GM21381 (cell line): Measurements from ENCODE around the gene KPNA6.

ENCODE experiments used
- ATAC-seq: cut with Tn5 transposase; IDR thresholded peaks from one replicate; pipeline ENCODE4 v1.9.1; 2021; ENCODE audit warnings: mild to moderate bottlenecking, moderate library complexity; ENCODE audit not compliant: unreplicated experiment

The KPNA6 gene

DNA sequence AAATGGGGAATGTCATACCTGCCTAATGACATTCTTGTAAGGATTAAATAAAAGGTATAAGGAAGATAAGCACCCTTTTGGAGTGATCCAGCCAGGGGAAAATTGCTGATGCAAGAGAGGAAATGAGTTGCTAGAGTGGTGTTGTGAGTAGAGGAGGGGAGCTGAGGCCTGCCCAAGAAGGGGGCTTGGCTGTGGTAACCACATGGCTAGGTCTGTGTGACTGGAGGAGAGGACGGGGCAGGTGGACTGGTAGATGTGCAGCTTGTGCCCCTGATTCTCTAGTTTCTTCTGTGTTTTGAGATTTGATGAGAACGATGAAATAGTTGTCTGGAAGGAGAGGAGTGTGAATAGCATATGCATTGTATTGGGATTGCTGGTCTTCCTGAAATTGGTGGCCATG is 78.2 kb downstream of the KPNA6 start:
- no peak for ATAC-seq

DNA sequence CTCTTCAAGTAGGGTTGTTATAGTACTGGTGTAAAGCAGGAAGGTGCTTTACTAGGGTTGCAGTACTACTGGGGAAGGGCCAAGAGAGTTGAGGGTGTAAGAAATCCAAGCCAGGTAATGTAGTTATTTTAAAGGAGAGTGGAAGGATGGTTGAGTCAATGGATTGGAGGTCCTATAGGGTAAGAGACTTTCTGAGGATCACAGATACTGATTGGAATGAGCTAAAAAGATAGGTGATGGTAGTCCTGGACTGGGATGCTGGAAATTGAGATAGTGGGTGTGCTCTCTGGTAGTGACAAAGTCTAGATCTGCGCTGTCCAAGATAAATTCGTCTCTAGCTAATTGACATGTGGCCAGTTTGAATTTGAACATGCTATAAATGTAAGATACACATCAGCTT is 78.6 kb downstream of the KPNA6 start:
- ATAC-seq: no peak

DNA sequence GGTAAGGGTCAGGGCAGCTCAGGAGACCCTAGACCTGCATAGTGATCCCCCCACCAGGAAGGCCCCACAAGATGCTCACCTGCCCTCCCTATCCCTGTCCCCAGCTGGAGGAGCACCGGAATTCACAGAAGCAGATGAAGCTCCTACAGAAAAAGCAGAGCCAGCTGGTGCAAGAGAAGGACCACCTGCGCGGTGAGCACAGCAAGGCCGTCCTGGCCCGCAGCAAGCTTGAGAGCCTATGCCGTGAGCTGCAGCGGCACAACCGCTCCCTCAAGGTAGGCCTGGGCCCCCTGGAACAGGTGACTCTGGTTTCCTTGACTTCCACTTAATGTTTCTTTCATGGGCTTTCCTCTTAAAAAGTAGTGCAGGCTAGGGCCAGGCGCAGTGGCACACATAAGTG is 80.0 kb downstream of the KPNA6 start:
- ATAC-seq: no peak

DNA sequence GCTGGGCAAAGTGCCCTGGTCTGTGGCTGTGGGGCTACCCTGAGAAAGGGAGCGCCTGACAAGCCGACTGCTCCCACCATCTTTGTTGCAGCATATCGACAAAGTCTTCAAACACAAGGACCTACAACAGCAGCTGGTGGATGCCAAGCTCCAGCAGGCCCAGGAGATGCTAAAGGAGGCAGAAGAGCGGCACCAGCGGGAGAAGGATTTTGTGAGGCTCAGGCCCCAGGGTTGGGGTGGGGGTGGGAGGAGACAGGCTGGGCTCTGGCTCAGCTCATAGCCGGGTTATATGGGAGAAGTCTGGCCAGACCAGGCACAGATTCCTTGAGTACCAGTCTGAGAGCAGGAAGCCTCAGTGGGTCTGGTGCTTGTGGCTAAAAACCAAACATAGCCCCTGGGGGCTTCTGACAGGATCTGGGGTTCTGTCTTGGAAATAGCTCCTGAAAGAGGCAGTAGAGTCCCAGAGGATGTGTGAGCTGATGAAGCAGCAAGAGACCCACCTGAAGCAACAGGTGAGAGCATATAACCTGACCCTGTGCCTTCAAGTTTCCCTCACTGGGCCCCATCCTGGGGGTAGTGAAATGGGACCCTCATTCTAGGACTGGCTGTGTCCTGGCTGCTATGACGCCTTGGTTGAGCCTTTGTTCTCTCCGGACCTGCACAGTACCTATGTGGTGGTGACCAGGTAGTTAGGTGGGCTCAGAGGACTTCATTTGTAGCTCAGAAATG is 84.5 kb downstream of the KPNA6 start:
- ATAC-seq: no peak

DNA sequence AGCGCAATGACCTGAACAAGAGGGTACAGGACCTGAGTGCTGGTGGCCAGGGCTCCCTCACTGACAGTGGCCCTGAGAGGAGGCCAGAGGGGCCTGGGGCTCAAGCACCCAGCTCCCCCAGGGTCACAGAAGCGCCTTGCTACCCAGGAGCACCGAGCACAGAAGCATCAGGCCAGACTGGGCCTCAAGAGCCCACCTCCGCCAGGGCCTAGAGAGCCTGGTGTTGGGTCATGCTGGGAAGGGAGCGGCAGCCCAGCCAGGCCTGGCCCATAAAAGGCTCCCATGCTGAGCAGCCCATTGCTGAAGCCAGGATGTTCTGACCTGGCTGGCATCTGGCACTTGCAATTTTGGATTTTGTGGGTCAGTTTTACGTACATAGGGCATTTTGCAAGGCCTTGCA is 87.1 kb downstream of the KPNA6 start:
- no peak for ATAC-seq

DNA sequence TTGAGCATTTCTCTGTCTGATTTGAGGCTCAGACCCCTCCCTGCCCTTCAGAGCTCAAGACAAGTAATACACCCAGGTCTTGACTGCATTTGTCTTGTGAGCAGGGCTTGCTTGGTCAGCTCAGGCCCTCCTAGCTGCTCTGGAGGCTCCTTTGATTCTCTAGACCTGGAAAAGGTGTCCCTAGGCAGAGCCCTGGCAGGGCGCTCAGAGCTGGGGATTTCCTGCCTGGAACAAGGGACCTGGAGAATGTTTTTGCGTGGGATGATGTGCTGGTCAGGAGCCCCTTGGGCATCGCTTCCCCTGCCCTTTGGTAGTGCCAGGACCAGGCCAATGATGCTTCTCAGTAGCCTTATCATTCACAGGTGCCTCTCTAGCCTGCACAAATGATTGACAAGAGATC is 87.7 kb downstream of the KPNA6 start:
- ATAC-seq: no peak

DNA sequence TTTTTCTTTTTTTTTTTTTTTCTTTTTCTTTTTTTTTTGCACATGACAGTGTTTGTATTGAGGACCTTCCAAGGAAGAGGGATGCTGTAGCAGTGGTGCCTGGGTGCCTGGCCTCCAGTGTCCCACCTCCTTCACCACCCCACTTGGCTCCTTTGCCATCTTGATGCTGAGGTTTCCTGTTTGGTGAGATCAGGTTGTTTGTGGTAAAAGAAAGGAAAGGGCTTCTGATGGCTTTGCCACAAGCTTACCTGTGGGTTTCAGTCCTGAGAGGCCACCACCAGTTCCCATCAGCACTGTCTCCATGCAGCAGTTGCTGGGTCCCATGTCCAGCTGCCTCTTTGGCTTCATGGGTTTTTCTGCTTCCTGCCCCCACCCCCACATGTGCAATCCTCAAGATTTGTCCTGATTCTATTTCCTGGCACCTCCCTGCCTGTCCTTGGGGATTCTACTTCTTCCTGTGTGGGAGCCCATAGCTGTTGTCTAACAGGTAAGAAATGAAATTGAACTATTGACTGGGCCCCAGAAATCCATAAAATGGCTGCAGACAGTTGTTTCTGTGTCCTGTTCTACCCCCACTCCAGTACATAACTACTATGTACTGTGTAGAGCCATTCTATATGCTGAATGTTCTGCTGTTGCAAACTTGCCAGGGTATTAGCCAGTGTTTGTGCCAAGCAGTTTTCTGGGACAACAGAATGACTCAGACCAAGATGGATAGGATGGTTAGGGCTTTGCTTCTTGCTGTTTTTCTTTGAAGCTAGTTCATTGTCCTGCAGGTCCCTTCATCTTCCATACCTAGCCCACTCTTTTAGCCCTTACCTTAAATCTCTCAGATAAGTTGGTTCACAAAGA is 88.3 kb downstream of the KPNA6 start:
- no peak for ATAC-seq

DNA sequence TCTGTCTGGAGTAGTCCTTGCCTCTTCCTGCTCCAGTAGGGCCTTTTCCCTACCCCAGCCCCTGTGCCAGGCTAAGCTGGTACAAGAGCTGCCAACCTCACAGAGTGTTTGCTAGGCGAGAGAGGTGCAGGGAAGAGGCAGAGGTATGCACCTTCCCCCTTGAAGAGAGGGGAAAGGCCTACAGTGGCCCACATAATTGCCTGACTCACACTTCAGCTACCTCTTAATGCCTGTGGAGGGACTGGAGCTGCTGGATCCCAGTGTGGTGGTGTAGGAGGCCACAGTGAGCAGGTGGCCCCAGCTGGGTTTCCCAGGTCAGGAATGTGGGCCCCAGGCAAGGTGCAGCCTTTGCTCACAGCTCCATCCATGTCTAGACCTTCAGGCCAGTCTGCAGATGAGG is 89.2 kb downstream of the KPNA6 start:
- ATAC-seq: no peak

DNA sequence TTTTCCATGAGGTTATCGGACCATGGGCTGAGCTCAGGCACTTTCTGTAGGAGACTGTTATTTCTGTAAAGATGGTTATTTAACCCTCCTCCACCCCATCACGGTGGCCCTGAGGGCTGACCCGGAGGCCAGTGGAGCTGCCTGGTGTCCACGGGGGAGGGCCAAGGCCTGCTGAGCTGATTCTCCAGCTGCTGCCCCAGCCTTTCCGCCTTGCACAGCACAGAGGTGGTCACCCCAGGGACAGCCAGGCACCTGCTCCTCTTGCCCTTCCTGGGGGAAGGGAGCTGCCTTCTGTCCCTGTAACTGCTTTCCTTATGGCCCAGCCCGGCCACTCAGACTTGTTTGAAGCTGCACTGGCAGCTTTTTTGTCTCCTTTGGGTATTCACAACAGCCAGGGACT is 90.0 kb downstream of the KPNA6 start:
- ATAC-seq: no peak

DNA sequence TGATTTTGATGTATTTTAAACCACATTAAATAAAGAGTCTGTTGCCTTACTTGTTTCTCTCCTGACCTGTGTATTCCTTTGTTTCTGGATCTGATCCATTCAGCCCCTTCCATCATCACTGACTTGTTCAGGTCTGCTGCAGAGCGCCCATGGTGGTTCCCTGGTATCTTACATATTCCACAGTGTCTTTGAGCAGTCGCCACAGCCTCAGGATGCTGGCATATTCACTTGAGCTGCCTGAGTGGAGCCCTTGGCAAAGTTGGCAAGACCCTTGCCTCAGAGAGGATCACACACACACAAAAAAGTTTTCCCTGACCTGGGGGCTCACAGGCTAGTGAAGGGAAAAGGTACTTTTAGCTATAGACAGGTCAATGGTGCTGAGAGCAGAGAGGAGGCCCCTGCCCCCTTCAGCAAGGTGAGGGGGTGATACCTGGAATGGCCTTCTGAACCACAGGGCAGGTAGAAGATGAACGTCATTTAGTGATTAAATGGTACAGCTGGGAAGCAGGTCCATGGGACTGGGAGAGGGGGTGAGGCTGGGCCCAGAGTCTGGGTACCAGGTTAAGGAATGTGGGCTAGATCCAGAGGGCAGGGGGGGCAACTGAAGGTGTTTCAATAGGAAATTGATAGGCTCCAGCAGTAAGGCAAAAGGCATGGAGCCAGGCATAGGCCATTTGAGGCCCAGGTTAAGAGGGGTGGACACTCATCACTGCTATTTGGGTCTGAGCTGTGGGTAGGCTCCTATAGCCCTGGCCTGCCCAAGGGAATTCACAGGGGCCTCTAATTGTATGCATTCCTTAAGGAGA is 90.6 kb downstream of the KPNA6 start:
- ATAC-seq: no peak

DNA sequence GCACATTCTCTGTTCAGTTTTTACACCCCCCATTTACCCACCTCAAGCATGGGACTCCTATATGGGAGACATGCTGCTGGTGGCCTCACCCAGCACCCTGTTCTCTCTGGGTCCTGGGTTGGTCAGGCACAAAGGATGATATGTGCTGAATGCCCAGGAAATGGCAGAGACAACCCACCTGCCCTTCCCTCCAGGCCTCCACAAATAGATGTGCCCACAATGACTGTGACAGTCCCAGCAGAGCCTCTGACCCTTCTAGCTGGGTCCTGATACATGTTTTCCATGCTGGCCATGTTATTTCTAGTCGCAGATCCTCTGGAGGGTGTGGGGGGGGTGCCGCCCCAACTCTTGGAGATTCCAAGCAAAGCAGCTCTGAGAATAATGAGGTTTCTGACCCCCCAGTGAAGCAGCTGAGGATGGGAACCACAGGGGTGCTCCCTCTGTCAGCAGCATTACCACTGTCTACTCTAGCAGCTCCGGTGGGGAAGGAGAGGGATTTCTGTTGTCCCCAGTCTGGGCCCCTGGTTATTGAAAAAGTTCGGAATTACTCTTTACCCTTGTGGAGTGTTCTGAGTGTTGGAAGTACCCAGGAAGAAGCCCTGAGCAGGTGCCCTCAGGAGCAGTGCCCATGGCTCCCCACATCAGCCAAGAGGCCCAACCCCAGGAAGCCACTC is 91.3 kb downstream of the KPNA6 start:
- no peak for ATAC-seq

DNA sequence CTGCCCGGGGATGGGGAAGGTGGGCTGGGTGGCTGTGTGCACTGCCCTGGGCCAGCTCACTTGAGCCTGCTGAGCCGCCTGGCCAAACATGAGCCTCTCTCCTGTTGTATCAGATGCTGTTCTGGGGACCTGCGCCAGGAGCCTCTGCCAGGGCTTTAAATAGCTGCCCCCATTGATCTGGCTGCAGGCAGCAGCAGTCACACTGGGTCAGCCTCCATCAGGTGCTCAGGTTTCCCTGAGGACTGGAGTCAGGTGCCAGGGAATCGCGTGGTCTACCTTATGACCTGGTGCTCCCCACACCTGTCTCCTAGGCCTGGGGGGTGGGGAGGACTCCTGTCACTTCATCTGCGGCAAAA is 91.8 kb downstream of the KPNA6 start:
- ATAC-seq: no peak

DNA sequence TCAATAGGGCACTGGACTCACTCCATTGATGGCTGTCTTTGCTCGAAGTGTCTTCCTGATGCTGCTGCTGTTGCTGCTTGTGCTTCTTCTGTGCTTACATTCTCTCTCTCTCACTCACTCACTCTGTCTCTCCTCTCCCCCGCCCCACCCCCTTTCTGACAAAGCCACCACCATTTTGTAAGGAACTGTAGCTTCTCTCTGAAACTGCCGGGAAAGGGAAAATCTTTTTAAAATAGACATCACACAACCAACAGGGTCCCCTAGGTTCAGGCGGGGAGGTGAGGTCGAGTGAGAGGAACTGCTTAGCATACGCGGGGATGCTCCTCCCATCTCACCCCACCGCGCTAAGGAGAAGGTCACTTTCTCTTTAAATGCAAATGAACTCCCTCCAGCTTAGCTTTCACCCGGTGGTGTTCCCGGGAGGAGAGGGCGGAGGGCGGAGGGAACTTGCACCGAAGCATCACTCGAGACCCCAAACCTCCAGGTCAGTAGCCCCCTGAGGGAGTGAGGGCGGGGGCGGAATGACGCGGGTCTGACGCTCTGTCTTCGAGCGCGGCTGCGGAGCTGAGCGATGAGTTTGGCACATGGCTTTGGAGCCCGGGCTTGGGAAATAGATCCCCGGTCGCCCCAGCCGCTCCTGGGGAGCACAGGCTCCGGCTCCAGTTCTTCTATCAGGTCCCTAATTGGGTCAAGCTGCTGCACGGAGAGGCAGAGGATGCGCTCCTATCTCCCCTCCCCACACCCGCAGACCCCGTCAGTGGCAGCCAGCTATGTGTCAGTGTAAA is 92.6 kb downstream of the KPNA6 start, which contains the start of gene CCDC28B:
TSS of gene CCDC28B (plus strand) at position 370 of the 785 bp plus-strand sequence. CDS start 1,341 bp downstream, outside the sequence.
- ATAC-seq: no peak

DNA sequence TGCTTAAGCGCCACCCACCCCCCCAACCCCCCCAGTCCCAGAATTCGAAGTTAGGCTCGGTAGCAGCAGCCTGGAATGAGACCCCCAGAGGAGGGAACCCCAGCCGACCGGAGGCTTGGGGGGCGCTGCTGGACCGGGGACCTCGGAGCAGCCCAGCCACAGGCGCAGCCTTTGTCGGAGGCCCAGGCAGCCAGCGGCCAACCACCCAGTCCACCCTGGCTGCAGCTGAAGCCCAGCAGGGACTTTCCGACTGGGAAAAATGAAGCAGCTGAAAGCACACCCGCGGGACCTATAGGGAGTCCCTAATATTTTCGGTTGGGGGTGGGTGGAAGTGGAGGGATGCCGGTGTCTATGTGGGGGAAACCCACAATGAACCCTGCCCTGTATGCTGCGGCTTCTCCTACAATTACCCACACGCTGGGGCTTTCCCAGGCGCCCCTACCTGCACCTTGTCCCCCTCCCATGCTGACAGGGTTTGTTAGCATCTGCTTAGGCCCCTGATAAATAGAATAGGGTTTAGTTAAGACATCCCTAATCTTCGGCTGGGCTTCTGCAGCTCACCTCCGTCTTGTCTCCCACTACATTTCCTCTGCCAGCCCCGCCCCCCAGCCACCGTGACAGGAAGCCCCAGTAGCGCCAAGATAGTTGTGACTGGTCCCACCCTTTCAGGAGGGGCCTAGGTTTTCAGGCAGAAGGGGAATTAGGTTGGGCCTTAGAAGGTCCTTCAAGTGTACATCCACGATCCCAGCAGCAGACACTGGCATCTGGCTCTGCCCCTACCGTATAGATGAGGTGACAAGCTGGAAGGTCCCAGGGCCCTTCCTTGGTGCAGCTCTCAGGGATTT is 93.4 kb downstream of the KPNA6 start:
- ATAC-seq: no peak

DNA sequence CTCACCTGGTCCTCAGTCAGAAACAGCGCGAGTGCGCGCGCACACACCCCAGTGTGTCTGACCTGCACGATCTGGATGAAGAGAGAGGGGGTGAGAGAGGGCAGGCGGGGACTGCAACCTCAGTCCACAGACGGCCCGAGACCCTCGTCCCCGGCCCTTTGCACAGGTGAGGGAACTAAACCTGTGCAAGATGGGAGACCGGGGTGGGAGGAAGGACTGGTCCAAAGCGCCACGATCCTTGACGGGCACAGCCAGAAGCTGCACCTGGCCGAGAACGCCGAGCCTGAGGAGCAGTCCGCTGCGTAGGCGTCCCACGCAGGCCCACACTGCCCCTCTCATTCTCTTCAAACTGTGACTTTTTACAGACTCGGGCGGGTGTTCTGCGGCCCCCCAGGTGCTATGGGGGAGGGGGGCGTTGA is 97.1 kb downstream of the KPNA6 start:
- ATAC-seq: no peak

DNA sequence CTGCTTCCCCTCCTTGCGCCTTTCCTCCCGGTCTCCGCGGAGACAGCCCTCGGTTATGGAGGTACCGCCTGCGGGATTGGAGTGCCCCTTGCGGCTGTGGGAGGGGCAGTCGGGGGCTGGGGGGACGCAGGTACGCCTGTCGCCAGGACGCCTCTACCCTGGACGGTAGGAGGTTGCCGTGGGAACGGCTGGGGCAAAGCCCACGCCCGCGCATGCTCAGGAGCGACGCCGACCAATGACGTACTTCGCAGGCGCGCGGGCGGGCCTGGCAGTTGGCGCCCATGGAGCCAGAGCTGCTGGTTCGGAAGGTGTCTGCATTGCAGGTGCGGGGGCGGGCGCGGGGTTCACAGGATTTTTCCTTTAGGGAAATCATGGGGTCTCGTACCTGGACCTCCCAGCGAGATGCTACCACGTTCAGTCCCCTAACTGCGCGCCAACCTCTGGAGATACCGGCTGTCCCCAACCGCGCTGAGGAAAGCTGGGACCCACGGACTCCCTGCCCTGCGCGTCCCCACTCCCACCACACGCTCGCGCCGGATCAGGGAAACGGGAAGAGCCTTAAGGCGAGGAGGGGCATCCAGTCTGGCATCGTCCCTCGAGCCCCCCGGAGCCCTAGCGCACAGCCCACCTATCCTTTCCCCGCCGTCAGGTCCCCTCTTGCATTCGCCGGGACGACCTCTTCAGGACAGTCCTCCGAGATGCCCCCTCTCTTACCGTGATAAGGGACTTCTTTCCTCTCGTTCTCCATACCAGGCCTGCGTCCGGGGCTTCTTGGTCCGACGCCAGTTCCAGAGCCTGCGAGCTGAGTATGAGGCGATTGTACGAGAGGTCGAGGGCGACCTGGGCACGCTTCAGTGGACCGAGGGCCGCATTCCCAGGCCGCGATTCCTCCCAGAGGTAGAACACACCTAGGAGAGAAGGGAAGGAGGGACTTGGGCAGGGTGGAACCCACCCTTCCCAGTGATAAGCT is 97.8 kb downstream of the KPNA6 start, which contains the start of gene IQCC:
TSS of gene IQCC (plus strand) at position 271 of the 970 bp plus-strand sequence. CDS start at position 282, 11 bp downstream.
- ATAC-seq: no peak

DNA sequence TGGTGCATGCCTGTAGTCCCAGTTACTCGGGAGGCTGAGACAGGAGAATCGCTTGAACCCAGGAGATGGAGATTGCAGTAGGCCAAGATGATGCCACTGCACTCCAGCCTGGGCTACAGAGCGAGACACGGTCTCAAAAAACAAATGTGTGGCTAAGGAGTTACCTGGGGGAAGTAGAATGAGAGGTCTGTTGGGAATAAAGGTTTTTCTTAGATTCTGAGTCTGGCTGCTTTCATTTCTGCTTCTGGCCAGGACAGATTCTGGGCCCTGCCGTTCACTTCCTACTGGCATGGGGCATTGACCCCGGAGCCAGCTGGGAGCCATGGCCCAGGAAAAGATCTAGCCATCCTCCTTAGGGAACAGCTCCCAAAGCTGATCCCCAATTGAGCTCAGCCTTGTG is 100.6 kb downstream of the KPNA6 start:
- no peak for ATAC-seq

DNA sequence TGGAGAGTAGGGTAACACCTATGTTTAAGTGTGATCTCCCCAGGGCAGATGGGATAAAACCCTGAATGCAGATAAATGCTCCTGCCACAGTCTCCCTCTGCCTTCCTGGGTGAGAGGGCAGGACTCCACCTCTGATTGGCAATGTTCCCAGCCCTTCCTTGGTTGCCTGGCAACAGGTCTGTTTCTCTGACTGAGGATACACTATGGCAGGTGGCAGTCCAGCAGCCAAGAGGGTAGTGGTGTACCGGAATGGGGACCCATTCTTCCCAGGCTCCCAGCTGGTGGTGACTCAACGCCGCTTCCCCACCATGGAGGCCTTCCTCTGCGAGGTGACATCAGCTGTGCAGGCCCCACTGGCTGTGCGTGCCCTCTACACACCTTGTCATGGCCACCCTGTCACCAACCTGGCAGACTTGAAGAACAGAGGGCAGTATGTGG is 101.1 kb downstream of the KPNA6 start, which contains the start of gene DCDC2B:
TSS of gene DCDC2B (plus strand) at position 199 of the 438 bp plus-strand sequence. CDS start at position 204, 5 bp downstream.
- no peak for ATAC-seq
